GM12878 (cell line): ENCODE measurements around the gene SLC8B1.

Source experiments
- CTCF ChIP-seq, 3 experiments: IDR thresholded peaks in 2 of 3; conservative IDR thresholded peaks in 1 of 3; 2 replicates each; pipeline ENCODE4 v1.5.1; 2011; ENCODE audit warnings: low read depth in 3 of 3, low read length in 3 of 3, mild to moderate bottlenecking in 3 of 3, control low read depth in 2 of 3, moderate library complexity in 2 of 3, inconsistent platforms in 1 of 3, mixed read lengths in 1 of 3; ENCODE audit not compliant: control insufficient read depth in 2 of 3, insufficient read depth in 1 of 3; ENCODE audit errors: extremely low read depth in 1 of 3
- ELK1 ChIP-seq: IDR thresholded peaks from 2 replicates; pipeline ENCODE4 v1.6.1; 2012; ENCODE audit warnings: low read depth, low read length, improper control_type of control experiment
- SRF ChIP-seq, 2 experiments: IDR thresholded peaks; 2 replicates each; pipeline ENCODE4 v1.6.1; 2011; ENCODE audit warnings: low read depth in 2 of 2, low read length in 2 of 2, mild to moderate bottlenecking in 1 of 2, moderate library complexity in 1 of 2
- USF1 ChIP-seq: IDR thresholded peaks from 2 replicates; pipeline ENCODE4 v1.6.1; 2011; ENCODE audit warnings: borderline replicate concordance, low read depth, mild to moderate bottlenecking, moderate library complexity, mixed read lengths, low read length; ENCODE audit not compliant: insufficient read depth; ENCODE audit errors: extremely low read length

- no peak for TF ChIP-seq ELK1
- no peak for TF ChIP-seq USF1
- TF ChIP-seq CTCF (IDR thresholded peaks at IDR 0.05 in 2 of 3, conservative IDR thresholded peaks at IDR 0.05 in 1 of 3; ENCODE audit: control insufficient read depth in 2 of 3, extremely low read depth in 1 of 3, insufficient read depth in 1 of 3, low read depth in 3 of 3, low read length in 3 of 3) = no peak
- TF ChIP-seq SRF (IDR thresholded peaks at IDR 0.05; ENCODE audit: low read depth in 2 of 2, low read length in 2 of 2) = no peak
Measured at GRCh38 chr12:113289361-113289760, 45.5 kb downstream of the SLC8B1 start.
